Astrocyte (in vitro differentiated cells and primary cell): ENCODE results near the gene CHCT1. TPM values are rescaled to one million over a fixed set of nuclear protein-coding genes. Genes with fewer than 3 reads are reported as not detected.

ENCODE experiments used
- DNase-seq: peaks from one replicate; pipeline ENCODE4 v3.0.0-alpha.2; 2010; ENCODE audit warnings: low read depth
- FAIRE-seq: peaks from 2 replicates; lab custom pipeline; 2011; peaks lifted over from hg19 to GRCh38; lab: Jason Lieb, UNC
- H2AFZ ChIP-seq: 2 replicates; pipeline ENCODE4 v1.6.0; 2012; ENCODE audit warnings: low read depth, low read length, inconsistent platforms
- H3K27ac ChIP-seq: 2 replicates; pipeline ENCODE4 v1.5.1; 2011; ENCODE audit warnings: low read depth, low read length, inconsistent platforms
- H3K27me3 ChIP-seq: 2 replicates; pipeline ENCODE4 v1.6.0; 2011; ENCODE audit warnings: low read length, inconsistent platforms; ENCODE audit not compliant: insufficient read depth
- H3K36me3 ChIP-seq: 2 replicates; pipeline ENCODE4 v1.5.1; 2011; ENCODE audit warnings: low read length, inconsistent platforms; ENCODE audit not compliant: insufficient read depth
- H3K4me1 ChIP-seq: 2 replicates; pipeline ENCODE4 v1.5.1; 2011; ENCODE audit warnings: low read length, inconsistent platforms; ENCODE audit not compliant: insufficient read depth
- H3K4me2 ChIP-seq: 2 replicates; pipeline ENCODE4 v1.6.0; 2012; ENCODE audit warnings: low read length, inconsistent platforms
- H3K4me3 ChIP-seq: 2 replicates; pipeline ENCODE4 v1.5.1; 2011; ENCODE audit warnings: low read depth, mild to moderate bottlenecking, low read length, inconsistent platforms; ENCODE audit not compliant: insufficient read depth
- H3K79me2 ChIP-seq: 2 replicates; pipeline ENCODE4 v1.6.0; 2012; ENCODE audit warnings: mild to moderate bottlenecking, low read length, inconsistent platforms; ENCODE audit not compliant: insufficient read depth
- H3K9ac ChIP-seq: 2 replicates; pipeline ENCODE4 v1.6.0; 2012; ENCODE audit warnings: mild to moderate bottlenecking, low read length, inconsistent platforms
- H3K9me3 ChIP-seq: 2 replicates; pipeline ENCODE4 v1.5.1; 2012; ENCODE audit warnings: low read depth, mild to moderate bottlenecking, low read length, inconsistent platforms; ENCODE audit not compliant: insufficient read depth
- H4K20me1 ChIP-seq: 2 replicates; pipeline ENCODE4 v1.6.0; 2012; ENCODE audit warnings: low read length, inconsistent platforms; ENCODE audit not compliant: insufficient read depth
- H3K27ac Mint-ChIP-seq: one replicate; pipeline ENCODE4 v1.8.0; 2021; ENCODE audit warnings: mild to moderate bottlenecking, mixed read lengths; ENCODE audit not compliant: unreplicated experiment
- H3K27me3 Mint-ChIP-seq: one replicate; pipeline ENCODE4 v1.8.0; 2021; ENCODE audit warnings: low read depth, mixed read lengths; ENCODE audit not compliant: unreplicated experiment
- H3K36me3 Mint-ChIP-seq: one replicate; pipeline ENCODE4 v1.8.0; 2021; ENCODE audit warnings: low read depth, mixed read lengths; ENCODE audit not compliant: unreplicated experiment
- H3K4me1 Mint-ChIP-seq: one replicate; pipeline ENCODE4 v1.8.0; 2021; ENCODE audit warnings: low read depth, mixed read lengths; ENCODE audit not compliant: unreplicated experiment
- H3K4me3 Mint-ChIP-seq: one replicate; pipeline ENCODE4 v1.8.0; 2021; ENCODE audit warnings: mild to moderate bottlenecking, moderate library complexity, mixed read lengths; ENCODE audit not compliant: unreplicated experiment
- H3K9me3 Mint-ChIP-seq: one replicate; pipeline ENCODE4 v1.8.0; 2021; ENCODE audit warnings: mild to moderate bottlenecking, mixed read lengths; ENCODE audit not compliant: unreplicated experiment
- CTCF ChIP-seq: IDR thresholded peaks from 2 replicates; pipeline ENCODE4 v1.5.1; 2011; ENCODE audit warnings: low read depth, mild to moderate bottlenecking, inconsistent platforms, low read length, moderate library complexity; ENCODE audit not compliant: insufficient read depth
- EZH2 ChIP-seq: IDR thresholded peaks from 2 replicates; pipeline ENCODE4 v1.6.1; 2012; ENCODE audit warnings: mild to moderate bottlenecking, low read length, inconsistent platforms; ENCODE audit not compliant: insufficient read depth
- total RNA-seq: library from RNA; stranded (reverse); gene quantifications from 2 replicates; pipeline ENCODE4 v1.2.1, GENCODE V29; 2021

CHCT1 gene
- total RNA-seq, 1 donor from 2014 or later = not detected

GRCh38 chr17:60392042-60392844 lies 30.0 kb upstream of the CHCT1 start, which contains the start of gene USP32:
USP32 (minus strand) TSS chr17:60392133; CDS start chr17:60391939, 194 bp downstream.
- Histone ChIP-seq H3K4me2 (peak within 1 kb of the TSS; percentile 99), H3K9me3 (no peaks in the 10 kb centered on the region), H3K79me2 (peaks cover 43% of the 10 kb centered on the region), H3K9ac (peak within 1 kb of the TSS; percentile 89), H3K4me1 (peaks cover 17% of the 10 kb centered on the region), H2AFZ (peak within 1 kb of the TSS; percentile 83), H4K20me1 (peaks cover 32% of the 10 kb centered on the region), H3K4me3 (peak within 1 kb of the TSS; percentile 80), H3K27me3 (no peaks in the 10 kb centered on the region), H3K36me3 (no peaks in the 10 kb centered on the region), H3K27ac (peak within 1 kb of the TSS; percentile 89)
- FAIRE-seq (no peak), DNase-seq (peak; percentile 95)
- no peak for TF ChIP-seq CTCF
- TF ChIP-seq EZH2 = no peak
- Mint-ChIP-seq H3K36me3 (no peaks in the 10 kb centered on the region), H3K9me3 (no peaks in the 10 kb centered on the region), H3K4me3 (peak within 1 kb of the TSS; percentile 96), H3K27me3 (no peaks in the 10 kb centered on the region), H3K27ac (peak within 1 kb of the TSS; percentile 97), H3K4me1 (peaks cover 22% of the 10 kb centered on the region)

GRCh38 chr17:60392845-60393702 lies 29.2 kb upstream of the CHCT1 start:
- H3K4me1 ChIP-seq = peaks cover 17% of the 10 kb centered on the region
- DNase-seq (peak; percentile 65), FAIRE-seq (no peak)
- Mint-ChIP-seq H3K9me3 (no peaks in the 10 kb centered on the region), H3K4me1 (peaks cover 19% of the 10 kb centered on the region), H3K36me3 (no peaks in the 10 kb centered on the region), H3K4me3 (peak overlapping the region; percentile 96), H3K27ac (peak overlapping the region; percentile 97), H3K27me3 (no peaks in the 10 kb centered on the region)
- peak overlapping the region; percentile 89 for H3K9ac ChIP-seq
- H3K9me3 ChIP-seq = no peaks in the 10 kb centered on the region
- H3K36me3 ChIP-seq = no peaks in the 10 kb centered on the region
- peaks cover 25% of the 10 kb centered on the region for H4K20me1 ChIP-seq
- H3K79me2 ChIP-seq = peaks cover 35% of the 10 kb centered on the region
- H3K4me3 ChIP-seq = peak overlapping the region; percentile 80
- TF ChIP-seq EZH2 = no peak
- no peak for TF ChIP-seq CTCF
- peak overlapping the region; percentile 99 for H3K4me2 ChIP-seq
- H3K27ac ChIP-seq = peak overlapping the region; percentile 89
- no peaks in the 10 kb centered on the region for H3K27me3 ChIP-seq
- H2AFZ ChIP-seq = peak overlapping the region; percentile 83
